Panc1 (cell line): ENCODE measurements around the gene CAPRIN2. TPM values are rescaled to one million over a fixed set of nuclear protein-coding genes. Genes with fewer than 3 reads are reported as not detected.

Experiments
- ATAC-seq: fragments of 200-7000 bp; cut with Tn5 transposase; 2 replicates; pipeline ENCODE4 v1.9.1; 2020; ENCODE audit warnings: mild to moderate bottlenecking, moderate library complexity
- BruUV-seq: library from RNA; stranded (reverse); fragments of 400-500 nt; replicated peaks from 2 replicates; lab custom pipeline; 2021; lab: Mats Ljungman, UMichigan
- CTCF ChIA-PET: fragments of 300-600 bp; sonication (Branson Sonifier 250); formaldehyde crosslinking; loops from one replicate; lab custom pipeline; 2022; ENCODE audit warnings: antibody characterized with exemption; lab: Charles Lee
- POLR2A ChIA-PET: fragments of 300-600 bp; sonication (Branson Sonifier 250); formaldehyde crosslinking; loops from one replicate; lab custom pipeline; 2022; ENCODE audit warnings: antibody characterized with exemption; lab: Charles Lee
- DNase-seq: peaks from one replicate; pipeline ENCODE4 v3.0.0-alpha.2; 2010; ENCODE audit warnings: low read depth, low spot score
- H3K27ac ChIP-seq: 2 replicates; pipeline ENCODE4 v1.5.1; 2011; ENCODE audit warnings: mild to moderate bottlenecking, low read length, inconsistent platforms
- H3K27me3 ChIP-seq: fragments of 200-500 bp; sonication (Bioruptor generic); 2 replicates; pipeline ENCODE4 v1.6.0; 2014; ENCODE audit warnings: low read length, inconsistent platforms; ENCODE audit not compliant: control insufficient read depth, insufficient read depth
- H3K36me3 ChIP-seq: fragments of 200-500 bp; sonication (Bioruptor generic); 2 replicates; pipeline ENCODE4 v1.5.1; 2014; ENCODE audit warnings: inconsistent platforms, mild to moderate bottlenecking, low read length, moderate library complexity; ENCODE audit not compliant: control insufficient read depth, insufficient read depth
- H3K4me1 ChIP-seq: 2 replicates; pipeline ENCODE4 v1.5.1; 2011; ENCODE audit warnings: inconsistent platforms, mild to moderate bottlenecking, low read length, moderate library complexity; ENCODE audit not compliant: control insufficient read depth, insufficient read depth
- H3K4me3 ChIP-seq, 2 experiments: 2 replicates each; pipeline ENCODE4 v1.5.1; 2011 to 2012; ENCODE audit warnings: low read depth in 2 of 2, low read length in 2 of 2, mild to moderate bottlenecking in 2 of 2, inconsistent platforms in 1 of 2, moderate library complexity in 1 of 2
- H3K9me3 ChIP-seq: fragments of 200-500 bp; sonication (Bioruptor generic); 2 replicates; pipeline ENCODE4 v1.5.1; 2014; ENCODE audit warnings: low read depth, mild to moderate bottlenecking, inconsistent platforms, low read length, moderate library complexity; ENCODE audit not compliant: control insufficient read depth, insufficient read depth
- POLR2AphosphoS5 ChIP-seq: IDR thresholded peaks from 2 replicates; pipeline ENCODE4 v1.6.1; 2012; ENCODE audit warnings: mild to moderate bottlenecking, low read depth, low read length, moderate library complexity
- REST ChIP-seq, 2 experiments: IDR thresholded peaks; 2 replicates each; pipeline ENCODE4 v1.6.1; 2011 to 2012; ENCODE audit warnings: low read depth in 2 of 2, control low read depth in 1 of 2, low read length in 1 of 2, mild to moderate bottlenecking in 1 of 2, moderate library complexity in 1 of 2; ENCODE audit not compliant: insufficient read depth in 1 of 2
- SIN3A ChIP-seq: IDR thresholded peaks from 2 replicates; pipeline ENCODE4 v1.6.1; 2012; ENCODE audit warnings: low read depth, mild to moderate bottlenecking, low read length, moderate library complexity, borderline replicate concordance; ENCODE audit not compliant: insufficient read depth
- TCF7L2 ChIP-seq: IDR thresholded peaks from 2 replicates; pipeline ENCODE4 v1.6.1; 2011; ENCODE audit warnings: mild to moderate bottlenecking, low read depth, low read length, inconsistent platforms
- in situ Hi-C: cut with HindIII; loops from 2 replicates; pipeline ENCODE4 v1.10.0; 2016; ENCODE audit warnings: low sequenced_read_pairs, low pct_unique_long_range_greater_than_20kb
- intact Hi-C: fragments of 100-400 bp; cut with micrococcal nuclease; formaldehyde crosslinking; loops from one replicate; pipeline ENCODE4 v1.10.0; 2022; ENCODE audit not compliant: unreplicated experiment
- total RNA-seq: library from RNA; stranded (reverse); gene quantifications from one replicate; pipeline ENCODE4 v1.2.1, GENCODE V29; 2021; ENCODE audit not compliant: unreplicated experiment
- TF ChIP-seq, protein P1 (sequence below): fragments of 450-650 bp; IDR thresholded peaks from 2 replicates; pipeline ENCODE4 v1.5.1; 2017; ENCODE audit warnings: mild to moderate bottlenecking

Gene CAPRIN2
- total RNA-seq, 1 experiment from 2014 or later, result 28.6 TPM

DNA sequence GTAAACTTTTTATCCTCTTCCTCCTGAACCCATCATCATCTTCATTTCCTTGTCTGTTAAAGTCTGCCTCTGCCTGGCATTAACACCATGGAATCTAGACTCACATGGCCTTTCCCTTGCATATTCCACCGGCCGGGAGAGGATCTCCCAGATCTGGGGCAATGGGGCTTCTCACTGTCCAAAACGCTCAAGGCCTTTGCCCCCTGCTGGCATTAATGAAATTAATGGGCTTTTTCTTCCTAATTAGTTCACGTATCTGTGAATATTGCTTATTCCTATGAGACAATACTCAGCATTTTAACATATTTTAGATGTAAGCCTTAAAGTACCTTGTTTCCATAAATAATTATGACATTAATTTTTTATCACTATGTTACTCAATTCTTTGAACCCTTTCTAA lies 42.9 kb upstream of the CAPRIN2 start:
- DNase-seq (no peak), ATAC-seq (no peak)
- intact Hi-C loops (loop anchor here (5.0 kb wide), 1 partner anchor 45 kb away; the partner anchor contains the start of gene CAPRIN2), in situ Hi-C loops (no loop called here)
- no peaks in the 10 kb centered on the region for H3K27me3 ChIP-seq
- ChIA-PET POLR2A (interaction anchor here (0.7 kb wide), 1 partner anchor 42 kb away, joined by 6 read pairs; no protein-coding TSS in a partner anchor), CTCF (interaction anchor here (0.7 kb wide), 2 partner anchors 38 to 1454 kb away, joined by 7 to 8 read pairs; no protein-coding TSS in a partner anchor)
- H3K27ac ChIP-seq, result no peak overlapping the region
- no peaks in the 10 kb centered on the region for H3K36me3 ChIP-seq
- H3K4me1 ChIP-seq, result peaks cover 29% of the 10 kb centered on the region
- no peaks in the 10 kb centered on the region; the same call in 1 of the 2 replicates for H3K9me3 ChIP-seq
- BruUV-seq, result TSS peak; percentile 74
- TF ChIP-seq REST (IDR thresholded peaks at IDR 0.05; ENCODE audit: insufficient read depth in 1 of 2, low read depth in 2 of 2, low read length in 1 of 2), result no peak
- TF ChIP-seq, protein P1, sequence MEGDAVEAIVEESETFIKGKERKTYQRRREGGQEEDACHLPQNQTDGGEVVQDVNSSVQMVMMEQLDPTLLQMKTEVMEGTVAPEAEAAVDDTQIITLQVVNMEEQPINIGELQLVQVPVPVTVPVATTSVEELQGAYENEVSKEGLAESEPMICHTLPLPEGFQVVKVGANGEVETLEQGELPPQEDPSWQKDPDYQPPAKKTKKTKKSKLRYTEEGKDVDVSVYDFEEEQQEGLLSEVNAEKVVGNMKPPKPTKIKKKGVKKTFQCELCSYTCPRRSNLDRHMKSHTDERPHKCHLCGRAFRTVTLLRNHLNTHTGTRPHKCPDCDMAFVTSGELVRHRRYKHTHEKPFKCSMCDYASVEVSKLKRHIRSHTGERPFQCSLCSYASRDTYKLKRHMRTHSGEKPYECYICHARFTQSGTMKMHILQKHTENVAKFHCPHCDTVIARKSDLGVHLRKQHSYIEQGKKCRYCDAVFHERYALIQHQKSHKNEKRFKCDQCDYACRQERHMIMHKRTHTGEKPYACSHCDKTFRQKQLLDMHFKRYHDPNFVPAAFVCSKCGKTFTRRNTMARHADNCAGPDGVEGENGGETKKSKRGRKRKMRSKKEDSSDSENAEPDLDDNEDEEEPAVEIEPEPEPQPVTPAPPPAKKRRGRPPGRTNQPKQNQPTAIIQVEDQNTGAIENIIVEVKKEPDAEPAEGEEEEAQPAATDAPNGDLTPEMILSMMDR, result peak; percentile 36
- H3K4me3 ChIP-seq, result no peak overlapping the region

- in situ Hi-C loops, result no loop called here
- DNase-seq (no peak), ATAC-seq (no peak)
- POLR2A ChIA-PET, result interaction anchor here (0.5 to 1.2 kb wide), 3 partner anchors 10 to 43 kb away, joined by 3 to 10 read pairs (median 3); no protein-coding TSS in a partner anchor
- CTCF ChIA-PET, result interaction anchor here (0.8 kb wide), 1 partner anchor 926 kb away, joined by 11 read pairs; no protein-coding TSS in a partner anchor
- peak overlapping the region; percentile 71 to 83 for H3K4me3 ChIP-seq
- H3K27ac ChIP-seq, result peak overlapping the region; percentile 69
- no peaks in the 10 kb centered on the region for H3K27me3 ChIP-seq
- no peaks in the 10 kb centered on the region for H3K9me3 ChIP-seq
- peaks cover 36% of the 10 kb centered on the region for H3K4me1 ChIP-seq
- intact Hi-C loops, result loop anchor here (5.0 kb wide), 1 partner anchor 45 kb away; the partner anchor contains the start of gene CAPRIN2
- TF ChIP-seq, protein P1, result no peak
- TF ChIP-seq SIN3A (no peak), REST (IDR thresholded peaks at IDR 0.05; ENCODE audit: insufficient read depth in 1 of 2, low read depth in 2 of 2, low read length in 1 of 2) (no peak), TCF7L2 (no peak), POLR2AphosphoS5 (no peak)
- BruUV-seq, result no TSS peak
- no peaks in the 10 kb centered on the region for H3K36me3 ChIP-seq
Observed at GRCh38 chr12:30796891-30797371, 42.2 kb upstream of the CAPRIN2 start.
